NCI-H524 (cell line): ENCODE measurements around the gene CHST11.
"Not testable (repeated sequence)": the region's sequence is repeated elsewhere in the genome, so short reads cannot be mapped to it uniquely, and the experiment has no call there.

Experiments used
- DNase-seq, 2 experiments: peaks; one replicate each; lab custom pipeline; 2025; lab: John Stamatoyannopoulos, UW

CHST11 gene

GRCh38 chr12:104740668-104741067, 283.9 kb downstream of the CHST11 start:
- no peak for DNase-seq

- DNase-seq = no peak
These were observed 284.3 kb downstream of the CHST11 start for GRCh38 chr12:104741077-104741476.

- no peak for DNase-seq
These were observed 285.0 kb downstream of the CHST11 start for GRCh38 chr12:104741497-104742367.

GRCh38 chr12:104742551-104743201, 285.9 kb downstream of the CHST11 start:
- no peak for DNase-seq

- no peak for DNase-seq
These were observed 286.4 kb downstream of the CHST11 start for GRCh38 chr12:104743202-104743580.

- DNase-seq = not testable (repeated sequence)
These were observed 287.2 kb downstream of the CHST11 start for GRCh38 chr12:104743753-104744548.

GRCh38 chr12:104746467-104747088, 289.8 kb downstream of the CHST11 start:
- no peak for DNase-seq

- DNase-seq = no peak
These were observed 290.6 kb downstream of the CHST11 start for GRCh38 chr12:104747330-104747729.

- peak; percentile 22 to 51 for DNase-seq
These were observed 291.2 kb downstream of the CHST11 start for GRCh38 chr12:104747955-104748354.

GRCh38 chr12:104748356-104748755, 291.6 kb downstream of the CHST11 start:
- peak; percentile 27 to 61 for DNase-seq

GRCh38 chr12:104748790-104749189, 292.0 kb downstream of the CHST11 start:
- no peak for DNase-seq

GRCh38 chr12:104749545-104749944, 292.8 kb downstream of the CHST11 start:
- no peak for DNase-seq

- DNase-seq = no peak
These were observed 293.3 kb downstream of the CHST11 start for GRCh38 chr12:104750061-104750460.

- DNase-seq = no peak
These were observed 294.4 kb downstream of the CHST11 start for GRCh38 chr12:104751120-104751519.

- no peak for DNase-seq
These were observed 294.8 kb downstream of the CHST11 start for GRCh38 chr12:104751594-104751993.

GRCh38 chr12:104752016-104752415, 295.3 kb downstream of the CHST11 start:
- no peak for DNase-seq

GRCh38 chr12:104752881-104753280, 296.1 kb downstream of the CHST11 start:
- DNase-seq = no peak

- DNase-seq = no peak
These were observed 300.2 kb downstream of the CHST11 start for GRCh38 chr12:104756901-104757300.

- no peak for DNase-seq
These were observed 302.0 kb downstream of the CHST11 start for GRCh38 chr12:104758771-104759170.

- no peak for DNase-seq
These were observed 304.3 kb downstream of the CHST11 start for GRCh38 chr12:104761091-104761490.

GRCh38 chr12:104761611-104762010, 304.9 kb downstream of the CHST11 start:
- DNase-seq = no peak

- no peak for DNase-seq
These were observed 306.5 kb downstream of the CHST11 start for GRCh38 chr12:104763168-104763805.
